Left lung (tissue), 10 donors: ENCODE measurements around the gene ERO1A. TPM values are rescaled to one million over a fixed set of nuclear protein-coding genes. Genes with fewer than 3 reads are reported as not detected.
A peak's percentile ranks its signal among the peaks of the same experiment; 100 is the strongest.
"Not testable (repeated sequence)": the region's sequence is repeated elsewhere in the genome, so short reads cannot be mapped to it uniquely, and the experiment has no call there.

ENCODE experiments used
- ATAC-seq: fragments of 200-7000 bp; cut with Tn5 transposase; one replicate; pipeline ENCODE4 v1.9.1; 2020; ENCODE audit warnings: moderate library complexity
- DNase-seq, 4 donors: peaks; one replicate each; pipeline ENCODE4 v3.0.0-alpha.2; 2013 to 2020
- H3K27ac ChIP-seq, 2 donors: fragments of 200-600 bp; sonication (generic) in 1 of 2; one replicate each; pipeline versions ENCODE4 v1.5.0 to v1.8.0; 2020 to 2021
- H3K27me3 ChIP-seq, 2 donors: fragments of 200-600 bp; sonication (generic) in 1 of 2; one replicate each; pipeline versions ENCODE4 v1.5.0 to v1.8.0; 2020 to 2021
- H3K36me3 ChIP-seq, 2 donors: fragments of 200-600 bp; sonication (generic) in 1 of 2; one replicate each; pipeline versions ENCODE4 v1.5.0 to v1.8.0; 2020 to 2021
- H3K4me1 ChIP-seq, 2 donors: fragments of 200-600 bp; one replicate each; pipeline ENCODE4 v1.8.0; 2021
- H3K4me3 ChIP-seq, 2 donors: fragments of 200-600 bp; sonication (generic) in 1 of 2; one replicate each; pipeline versions ENCODE4 v1.5.0 to v1.8.0; 2020 to 2021; ENCODE audit warnings: mild to moderate bottlenecking in 1 of 2
- H3K9me3 ChIP-seq, 2 donors: fragments of 200-600 bp; sonication (generic) in 1 of 2; one replicate each; pipeline versions ENCODE4 v1.5.0 to v1.8.0; 2020 to 2021
- CTCF ChIP-seq, 2 donors: fragments of 200-600 bp; sonication (generic) in 1 of 2; IDR thresholded peaks; one replicate each; pipeline versions ENCODE4 v1.5.0 to v1.8.0; 2021; ENCODE audit warnings: antibody characterized with exemption in 2 of 2
- intact Hi-C, 2 donors: fragments of 100-400 bp; cut with DNase I; formaldehyde crosslinking; loops; one replicate each; pipeline versions ENCODE4 v1.11.2 to v1.14.2; 2022
- polyA plus RNA-seq, 6 donors: library from polyadenylated mRNA; unstranded; fragments of 120-200 nt; gene quantifications; one replicate each; pipeline ENCODE4 v1.2.1, GENCODE V29; 2013; ENCODE audit not compliant: insufficient read length in 6 of 6
- total RNA-seq, 2 donors: library from RNA; stranded (reverse); fragmentation: NEBNext Ultra II Directional; extraction: Animal tissue kit (Norgen Biotek cat#: 25700); gene quantifications; one replicate each; pipeline ENCODE4 v1.2.1, GENCODE V29; 2021
- donor health status: DM: no; HTN: yes; CAD: no.
- donor health status: DM: no; HTN: no; CAD: no.

ERO1A gene
- total and polyA plus RNA-seq, 8 donors: 27.5 to 70.6 (median 31.6) TPM

- Histone ChIP-seq H3K36me3 (peaks cover 0 to 3% of the 10 kb centered on the region in 2 donors), H3K27ac (peak overlapping the region in 1 of 2 donors; percentile 0), H3K4me1 (peaks cover 5 to 28% of the 10 kb centered on the region in 2 donors), H3K9me3 (no peaks in the 10 kb centered on the region), H3K27me3 (no peaks in the 10 kb centered on the region), H3K4me3 (no peak overlapping the region)
- ATAC-seq: no peak
- TF ChIP-seq CTCF (IDR thresholded peaks at IDR 0.05): no peak
- intact Hi-C loops: no loop called here
- no peak for DNase-seq
Observed at GRCh38 chr14:52735921-52736489, 40.6 kb upstream of the ERO1A start.

GRCh38 chr14:52733824-52734223 is 38.5 kb upstream of the ERO1A start:
- Histone ChIP-seq H3K36me3 (peaks cover 0 to under 1% of the 10 kb centered on the region in 2 donors), H3K27ac (no peak overlapping the region), H3K4me1 (peaks cover 5 to 34% of the 10 kb centered on the region in 2 donors), H3K27me3 (no peaks in the 10 kb centered on the region), H3K4me3 (no peak overlapping the region), H3K9me3 (no peaks in the 10 kb centered on the region)
- intact Hi-C loops: no loop called here
- ATAC-seq (no peak), DNase-seq (no peak)
- no peak for TF ChIP-seq CTCF (IDR thresholded peaks at IDR 0.05)

GRCh38 chr14:52730709-52731111 is 35.4 kb upstream of the ERO1A start:
- DNase-seq (no peak), ATAC-seq (peak; percentile 18)
- H3K27me3 ChIP-seq: no peaks in the 10 kb centered on the region
- H3K4me3 ChIP-seq: peak overlapping the region; percentile 93 to 95
- intact Hi-C loops: no loop called here
- H3K9me3 ChIP-seq: no peaks in the 10 kb centered on the region
- H3K27ac ChIP-seq: peak overlapping the region; percentile 81 to 83
- TF ChIP-seq CTCF (IDR thresholded peaks at IDR 0.05): no peak
- peaks cover 0 to 31% of the 10 kb centered on the region in 2 donors for H3K36me3 ChIP-seq
- H3K4me1 ChIP-seq: peaks cover 3 to 31% of the 10 kb centered on the region in 2 donors

- H3K9me3 ChIP-seq: no peaks in the 10 kb centered on the region
- peak; percentile 99 for ATAC-seq
- intact Hi-C loops: no loop called here
- peak in 1 of 2 donors; percentile 59 for TF ChIP-seq CTCF (IDR thresholded peaks at IDR 0.05)
- peak within 1 kb of the TSS; percentile 81 to 83 for H3K27ac ChIP-seq
- peak within 1 kb of the TSS; percentile 93 to 95 for H3K4me3 ChIP-seq
- peaks cover 0 to 37% of the 10 kb centered on the region in 2 donors for H3K36me3 ChIP-seq
- peaks cover 3 to 25% of the 10 kb centered on the region in 2 donors for H3K4me1 ChIP-seq
- peak; percentile 98 to 100 (median 100) for DNase-seq
- H3K27me3 ChIP-seq: no peaks in the 10 kb centered on the region
Observed at GRCh38 chr14:52729925-52730708, 34.8 kb upstream of the ERO1A start, which contains the start of gene STYX. TSS of gene STYX (plus strand) at chr14:52730166. CDS start at chr14:52730475, 309 bp downstream.

- TF ChIP-seq CTCF (IDR thresholded peaks at IDR 0.05): no peak
- Histone ChIP-seq H3K27ac (peak overlapping the region in 1 of 2 donors; percentile 83), H3K36me3 (peaks cover 0 to 43% of the 10 kb centered on the region in 2 donors), H3K4me3 (peak overlapping the region in 1 of 2 donors; percentile 95), H3K4me1 (peaks cover 3 to 23% of the 10 kb centered on the region in 2 donors), H3K27me3 (no peaks in the 10 kb centered on the region), H3K9me3 (no peaks in the 10 kb centered on the region)
- DNase-seq (no peak), ATAC-seq (no peak)
- intact Hi-C loops: no loop called here
Observed at GRCh38 chr14:52729585-52729924, 34.2 kb upstream of the ERO1A start.

GRCh38 chr14:52729035-52729434 is 33.7 kb upstream of the ERO1A start:
- ATAC-seq, intact Hi-C loops, H3K4me3 ChIP-seq, H3K27me3 ChIP-seq, DNase-seq, H3K9me3 ChIP-seq: not testable (repeated sequence)
- Histone ChIP-seq H3K27ac (peak overlapping the region in 1 of 2 donors; percentile 83), H3K36me3 (peaks cover 0 to 48% of the 10 kb centered on the region in 2 donors), H3K4me1 (peaks cover 3 to 19% of the 10 kb centered on the region in 2 donors)

- DNase-seq, ATAC-seq, H3K27me3 ChIP-seq, H3K27ac ChIP-seq, H3K4me3 ChIP-seq, intact Hi-C loops, H3K9me3 ChIP-seq: not testable (repeated sequence)
- H3K4me1 ChIP-seq: peaks cover 3 to 22% of the 10 kb centered on the region in 2 donors
- H3K36me3 ChIP-seq: peaks cover 0 to 63% of the 10 kb centered on the region in 2 donors
Observed at GRCh38 chr14:52727509-52727908, 32.2 kb upstream of the ERO1A start.
